DOHH2 (cell line): Measurements from ENCODE around the gene ONECUT3.

ENCODE experiments used
- CTCF ChIP-seq: fragments of 200-600 bp; sonication (generic); IDR thresholded peaks from one replicate; pipeline ENCODE4 v1.5.1; 2014; ENCODE audit warnings: antibody characterized with exemption, mild to moderate bottlenecking, low read depth, low read length; ENCODE audit not compliant: poor library complexity, severe bottlenecking
- EZH2phosphoT487 ChIP-seq: fragments of 200-600 bp; sonication (generic); IDR thresholded peaks from 2 replicates; pipeline ENCODE4 v1.6.1; 2017; ENCODE audit warnings: borderline replicate concordance, mild to moderate bottlenecking, antibody characterized with exemption, low read length, moderate library complexity, mixed read lengths

- TF ChIP-seq CTCF (no peak), EZH2phosphoT487 (no peak)
Measured at GRCh38 chr19:1822210-1822609, 68.9 kb downstream of the ONECUT3 start.
